Astrocyte (in vitro differentiated cells and primary cell): ENCODE measurements around the gene BTBD8.

Experiments used
- EZH2 ChIP-seq: IDR thresholded peaks from 2 replicates; pipeline ENCODE4 v1.6.1; 2012; ENCODE audit warnings: mild to moderate bottlenecking, low read length, inconsistent platforms; ENCODE audit not compliant: insufficient read depth
- TF ChIP-seq, protein P1 (sequence below): IDR thresholded peaks from 2 replicates; pipeline ENCODE4 v1.5.1; 2011; ENCODE audit warnings: low read depth, mild to moderate bottlenecking, inconsistent platforms, low read length, moderate library complexity; ENCODE audit not compliant: insufficient read depth

DNA sequence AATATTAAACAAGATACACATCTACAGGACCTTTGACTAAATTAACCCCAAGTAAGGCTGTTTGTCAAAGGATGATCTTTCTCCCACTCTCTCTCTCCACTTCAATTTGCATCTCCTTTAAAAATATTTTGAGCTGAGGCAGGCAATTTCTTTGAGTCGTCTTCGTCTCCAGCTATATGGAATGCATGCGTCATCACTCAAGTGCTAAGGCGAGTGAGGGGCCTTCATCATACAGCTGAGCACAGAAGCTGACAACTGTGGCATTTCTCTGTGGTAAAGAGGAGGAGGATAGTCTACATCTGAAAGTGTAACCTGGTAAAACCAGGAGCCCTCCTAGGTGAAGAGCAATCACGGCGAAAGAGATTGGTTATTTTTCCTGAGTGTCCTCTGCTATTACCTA lies 42.7 kb upstream of the BTBD8 start:
- TF ChIP-seq, protein P1, sequence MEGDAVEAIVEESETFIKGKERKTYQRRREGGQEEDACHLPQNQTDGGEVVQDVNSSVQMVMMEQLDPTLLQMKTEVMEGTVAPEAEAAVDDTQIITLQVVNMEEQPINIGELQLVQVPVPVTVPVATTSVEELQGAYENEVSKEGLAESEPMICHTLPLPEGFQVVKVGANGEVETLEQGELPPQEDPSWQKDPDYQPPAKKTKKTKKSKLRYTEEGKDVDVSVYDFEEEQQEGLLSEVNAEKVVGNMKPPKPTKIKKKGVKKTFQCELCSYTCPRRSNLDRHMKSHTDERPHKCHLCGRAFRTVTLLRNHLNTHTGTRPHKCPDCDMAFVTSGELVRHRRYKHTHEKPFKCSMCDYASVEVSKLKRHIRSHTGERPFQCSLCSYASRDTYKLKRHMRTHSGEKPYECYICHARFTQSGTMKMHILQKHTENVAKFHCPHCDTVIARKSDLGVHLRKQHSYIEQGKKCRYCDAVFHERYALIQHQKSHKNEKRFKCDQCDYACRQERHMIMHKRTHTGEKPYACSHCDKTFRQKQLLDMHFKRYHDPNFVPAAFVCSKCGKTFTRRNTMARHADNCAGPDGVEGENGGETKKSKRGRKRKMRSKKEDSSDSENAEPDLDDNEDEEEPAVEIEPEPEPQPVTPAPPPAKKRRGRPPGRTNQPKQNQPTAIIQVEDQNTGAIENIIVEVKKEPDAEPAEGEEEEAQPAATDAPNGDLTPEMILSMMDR: no peak
- no peak for TF ChIP-seq EZH2
